HL-60 (cell line): Measurements from ENCODE around the gene SULT1A2.

Experiments used
- GABPA ChIP-seq: IDR thresholded peaks from 2 replicates; pipeline ENCODE4 v1.6.1; 2012; ENCODE audit warnings: low read depth
- POLR2AphosphoS5 ChIP-seq: IDR thresholded peaks from 2 replicates; pipeline ENCODE4 v1.6.1; 2012; ENCODE audit warnings: low read depth
- SPI1 ChIP-seq: IDR thresholded peaks from 2 replicates; pipeline ENCODE4 v1.6.1; 2012; ENCODE audit warnings: low read depth, mild to moderate bottlenecking, borderline replicate concordance
- TF ChIP-seq, protein P1 (sequence below): IDR thresholded peaks from one replicate; pipeline ENCODE4 v1.5.1; 2011; ENCODE audit warnings: low read length, control low read depth, inconsistent platforms; ENCODE audit not compliant: insufficient read depth
- TF ChIP-seq, protein P2 (sequence below): IDR thresholded peaks from 2 replicates; pipeline ENCODE4 v1.6.1; 2012; ENCODE audit warnings: low read depth; ENCODE audit not compliant: insufficient replicate concordance

DNA sequence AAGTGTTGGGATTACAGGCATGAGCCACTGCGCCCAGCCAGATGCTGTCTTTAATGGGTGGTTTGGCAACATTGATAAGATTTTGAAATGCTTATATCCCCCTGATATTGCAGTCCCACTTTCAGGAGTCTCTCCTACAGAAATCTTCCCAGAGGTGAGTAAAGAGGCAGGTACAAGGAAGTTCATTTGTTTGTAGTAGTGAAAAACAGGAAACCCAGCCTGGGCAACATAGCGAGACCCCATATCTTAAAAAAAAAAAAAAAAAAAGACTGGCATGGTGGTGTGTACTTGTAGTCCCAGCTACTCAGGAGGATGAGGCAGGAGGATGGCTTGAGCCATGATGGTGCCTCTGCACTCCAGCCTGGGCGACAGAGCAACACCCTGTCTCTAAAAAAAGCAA lies 51.9 kb downstream of the SULT1A2 start:
- TF ChIP-seq, protein P1, sequence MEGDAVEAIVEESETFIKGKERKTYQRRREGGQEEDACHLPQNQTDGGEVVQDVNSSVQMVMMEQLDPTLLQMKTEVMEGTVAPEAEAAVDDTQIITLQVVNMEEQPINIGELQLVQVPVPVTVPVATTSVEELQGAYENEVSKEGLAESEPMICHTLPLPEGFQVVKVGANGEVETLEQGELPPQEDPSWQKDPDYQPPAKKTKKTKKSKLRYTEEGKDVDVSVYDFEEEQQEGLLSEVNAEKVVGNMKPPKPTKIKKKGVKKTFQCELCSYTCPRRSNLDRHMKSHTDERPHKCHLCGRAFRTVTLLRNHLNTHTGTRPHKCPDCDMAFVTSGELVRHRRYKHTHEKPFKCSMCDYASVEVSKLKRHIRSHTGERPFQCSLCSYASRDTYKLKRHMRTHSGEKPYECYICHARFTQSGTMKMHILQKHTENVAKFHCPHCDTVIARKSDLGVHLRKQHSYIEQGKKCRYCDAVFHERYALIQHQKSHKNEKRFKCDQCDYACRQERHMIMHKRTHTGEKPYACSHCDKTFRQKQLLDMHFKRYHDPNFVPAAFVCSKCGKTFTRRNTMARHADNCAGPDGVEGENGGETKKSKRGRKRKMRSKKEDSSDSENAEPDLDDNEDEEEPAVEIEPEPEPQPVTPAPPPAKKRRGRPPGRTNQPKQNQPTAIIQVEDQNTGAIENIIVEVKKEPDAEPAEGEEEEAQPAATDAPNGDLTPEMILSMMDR: no peak
- TF ChIP-seq, protein P2, sequence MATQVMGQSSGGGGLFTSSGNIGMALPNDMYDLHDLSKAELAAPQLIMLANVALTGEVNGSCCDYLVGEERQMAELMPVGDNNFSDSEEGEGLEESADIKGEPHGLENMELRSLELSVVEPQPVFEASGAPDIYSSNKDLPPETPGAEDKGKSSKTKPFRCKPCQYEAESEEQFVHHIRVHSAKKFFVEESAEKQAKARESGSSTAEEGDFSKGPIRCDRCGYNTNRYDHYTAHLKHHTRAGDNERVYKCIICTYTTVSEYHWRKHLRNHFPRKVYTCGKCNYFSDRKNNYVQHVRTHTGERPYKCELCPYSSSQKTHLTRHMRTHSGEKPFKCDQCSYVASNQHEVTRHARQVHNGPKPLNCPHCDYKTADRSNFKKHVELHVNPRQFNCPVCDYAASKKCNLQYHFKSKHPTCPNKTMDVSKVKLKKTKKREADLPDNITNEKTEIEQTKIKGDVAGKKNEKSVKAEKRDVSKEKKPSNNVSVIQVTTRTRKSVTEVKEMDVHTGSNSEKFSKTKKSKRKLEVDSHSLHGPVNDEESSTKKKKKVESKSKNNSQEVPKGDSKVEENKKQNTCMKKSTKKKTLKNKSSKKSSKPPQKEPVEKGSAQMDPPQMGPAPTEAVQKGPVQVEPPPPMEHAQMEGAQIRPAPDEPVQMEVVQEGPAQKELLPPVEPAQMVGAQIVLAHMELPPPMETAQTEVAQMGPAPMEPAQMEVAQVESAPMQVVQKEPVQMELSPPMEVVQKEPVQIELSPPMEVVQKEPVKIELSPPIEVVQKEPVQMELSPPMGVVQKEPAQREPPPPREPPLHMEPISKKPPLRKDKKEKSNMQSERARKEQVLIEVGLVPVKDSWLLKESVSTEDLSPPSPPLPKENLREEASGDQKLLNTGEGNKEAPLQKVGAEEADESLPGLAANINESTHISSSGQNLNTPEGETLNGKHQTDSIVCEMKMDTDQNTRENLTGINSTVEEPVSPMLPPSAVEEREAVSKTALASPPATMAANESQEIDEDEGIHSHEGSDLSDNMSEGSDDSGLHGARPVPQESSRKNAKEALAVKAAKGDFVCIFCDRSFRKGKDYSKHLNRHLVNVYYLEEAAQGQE: no peak
- no peak for TF ChIP-seq POLR2AphosphoS5
- TF ChIP-seq GABPA: no peak
- no peak for TF ChIP-seq SPI1
